ENCODE data around the gene EMILIN3.

GRCh38 chr20:41394931-41395666 is 28.5 kb upstream of the EMILIN3 start:
- TF ChIP-seq, protein P1, sequence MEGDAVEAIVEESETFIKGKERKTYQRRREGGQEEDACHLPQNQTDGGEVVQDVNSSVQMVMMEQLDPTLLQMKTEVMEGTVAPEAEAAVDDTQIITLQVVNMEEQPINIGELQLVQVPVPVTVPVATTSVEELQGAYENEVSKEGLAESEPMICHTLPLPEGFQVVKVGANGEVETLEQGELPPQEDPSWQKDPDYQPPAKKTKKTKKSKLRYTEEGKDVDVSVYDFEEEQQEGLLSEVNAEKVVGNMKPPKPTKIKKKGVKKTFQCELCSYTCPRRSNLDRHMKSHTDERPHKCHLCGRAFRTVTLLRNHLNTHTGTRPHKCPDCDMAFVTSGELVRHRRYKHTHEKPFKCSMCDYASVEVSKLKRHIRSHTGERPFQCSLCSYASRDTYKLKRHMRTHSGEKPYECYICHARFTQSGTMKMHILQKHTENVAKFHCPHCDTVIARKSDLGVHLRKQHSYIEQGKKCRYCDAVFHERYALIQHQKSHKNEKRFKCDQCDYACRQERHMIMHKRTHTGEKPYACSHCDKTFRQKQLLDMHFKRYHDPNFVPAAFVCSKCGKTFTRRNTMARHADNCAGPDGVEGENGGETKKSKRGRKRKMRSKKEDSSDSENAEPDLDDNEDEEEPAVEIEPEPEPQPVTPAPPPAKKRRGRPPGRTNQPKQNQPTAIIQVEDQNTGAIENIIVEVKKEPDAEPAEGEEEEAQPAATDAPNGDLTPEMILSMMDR (IDR thresholded peaks at IDR 0.05): no peak
- no peak for TF ChIP-seq POLR2A (IDR thresholded peaks at IDR 0.05)
